Activated naive CD8-positive, alpha-beta T cell treated with anti-CD3 and anti-CD28 coated beads, Interleukin-2, amount 50 U/mL, for 24 hours (primary cell): ENCODE data around the gene MTMR3.

ENCODE experiments used
- ATAC-seq: fragments of 150-1000 bp; cut with Tn5 transposase; one replicate; pipeline ENCODE4 v1.10.0; 2021
- DNase-seq: peaks from one replicate; pipeline ENCODE4 v3.0.0; 2021
- H3K27ac Mint-ChIP-seq: one replicate; pipeline ENCODE4 v1.8.0; 2021; ENCODE audit warnings: mild to moderate bottlenecking, mixed read lengths
- H3K27me3 Mint-ChIP-seq: one replicate; pipeline ENCODE4 v1.8.0; 2021; ENCODE audit warnings: mixed read lengths
- H3K36me3 Mint-ChIP-seq: one replicate; pipeline ENCODE4 v1.8.0; 2021; ENCODE audit warnings: low read depth, mixed read lengths
- H3K4me1 Mint-ChIP-seq: one replicate; pipeline ENCODE4 v1.8.0; 2021; ENCODE audit warnings: mixed read lengths
- H3K4me3 Mint-ChIP-seq: one replicate; pipeline ENCODE4 v1.8.0; 2021; ENCODE audit warnings: mild to moderate bottlenecking, moderate library complexity, mixed read lengths
- H3K9me3 Mint-ChIP-seq: one replicate; pipeline ENCODE4 v1.8.0; 2021; ENCODE audit warnings: mixed read lengths

MTMR3 gene

DNA sequence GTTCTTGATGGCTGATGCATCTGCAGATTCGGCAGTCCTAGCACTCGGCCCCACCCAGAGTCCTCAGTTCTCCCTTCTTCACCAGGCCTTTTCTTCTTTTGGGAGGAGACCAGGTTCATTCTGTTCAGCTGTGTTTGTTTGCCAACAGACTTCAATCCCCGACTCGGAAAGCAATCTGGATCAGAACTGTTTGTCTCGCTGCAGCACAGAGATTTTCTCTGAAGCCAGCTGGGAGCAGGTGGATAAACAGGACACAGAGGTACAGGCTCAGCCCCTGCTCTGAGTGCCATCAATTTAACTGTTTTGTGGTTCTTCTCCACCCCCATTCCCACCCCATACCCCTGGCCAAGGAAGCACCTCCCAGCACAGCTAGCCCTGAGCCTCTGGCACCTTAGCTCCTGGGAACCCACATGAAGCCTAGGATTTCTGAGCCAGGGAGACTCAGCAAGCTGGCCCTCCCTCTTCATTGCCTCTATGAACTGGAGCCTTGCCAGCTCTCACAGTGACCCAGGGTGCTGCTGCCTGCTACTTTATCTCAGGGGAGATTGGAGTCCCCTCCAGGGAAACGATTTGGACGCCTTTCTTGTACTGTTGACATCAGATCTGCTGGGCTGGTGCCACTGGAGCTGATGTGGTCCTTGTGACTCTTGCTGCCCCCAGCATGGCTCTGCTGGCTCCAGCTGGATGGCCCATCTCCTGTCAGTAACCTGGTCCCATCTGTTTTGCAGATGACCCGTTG lies 139.1 kb downstream of the MTMR3 start:
- Mint-ChIP-seq H3K4me3 (no peak overlapping the region), H3K4me1 (peaks cover 10% of the 10 kb centered on the region), H3K27ac (no peak overlapping the region), H3K27me3 (no peaks in the 10 kb centered on the region), H3K36me3 (peaks cover 31% of the 10 kb centered on the region), H3K9me3 (no peaks in the 10 kb centered on the region)
- DNase-seq: no peak
- no peak for ATAC-seq

GRCh38 chr22:30023099-30023660 lies 140.2 kb downstream of the MTMR3 start:
- Mint-ChIP-seq H3K27ac (no peak overlapping the region), H3K4me1 (peaks cover 10% of the 10 kb centered on the region)

GRCh38 chr22:30024231-30024630 lies 141.3 kb downstream of the MTMR3 start:
- Mint-ChIP-seq H3K4me1 (peaks cover 10% of the 10 kb centered on the region), H3K27ac (no peak overlapping the region), H3K4me3 (no peak overlapping the region), H3K36me3 (peaks cover 30% of the 10 kb centered on the region), H3K27me3 (no peaks in the 10 kb centered on the region), H3K9me3 (no peaks in the 10 kb centered on the region)
- no peak for ATAC-seq
- DNase-seq: no peak

More at GRCh38 chr22:30023099-30023660, 140.2 kb downstream of the MTMR3 start:
- DNase-seq (no peak), ATAC-seq (peak; percentile 75)
- Mint-ChIP-seq H3K36me3 (peaks cover 30% of the 10 kb centered on the region), H3K27me3 (no peaks in the 10 kb centered on the region), H3K9me3 (no peaks in the 10 kb centered on the region), H3K4me3 (no peak overlapping the region)

GRCh38 chr22:30025221-30025620 lies 142.2 kb downstream of the MTMR3 start:
- peaks cover 10% of the 10 kb centered on the region for H3K4me1 Mint-ChIP-seq
- H3K36me3 Mint-ChIP-seq: peaks cover 30% of the 10 kb centered on the region
- H3K4me3 Mint-ChIP-seq: no peak overlapping the region
- no peaks in the 10 kb centered on the region for H3K9me3 Mint-ChIP-seq
- ATAC-seq (no peak), DNase-seq (no peak)
- H3K27me3 Mint-ChIP-seq: no peaks in the 10 kb centered on the region
- no peak overlapping the region for H3K27ac Mint-ChIP-seq

- no peaks in the 10 kb centered on the region for H3K27me3 Mint-ChIP-seq
- peaks cover 10% of the 10 kb centered on the region for H3K4me1 Mint-ChIP-seq
- ATAC-seq: no peak
- DNase-seq: no peak
- no peak overlapping the region for H3K4me3 Mint-ChIP-seq
- H3K27ac Mint-ChIP-seq: peak overlapping the region; percentile 49
- H3K9me3 Mint-ChIP-seq: no peaks in the 10 kb centered on the region
- H3K36me3 Mint-ChIP-seq: peaks cover 24% of the 10 kb centered on the region
Measured at GRCh38 chr22:30026756-30027155, 143.8 kb downstream of the MTMR3 start.

DNA sequence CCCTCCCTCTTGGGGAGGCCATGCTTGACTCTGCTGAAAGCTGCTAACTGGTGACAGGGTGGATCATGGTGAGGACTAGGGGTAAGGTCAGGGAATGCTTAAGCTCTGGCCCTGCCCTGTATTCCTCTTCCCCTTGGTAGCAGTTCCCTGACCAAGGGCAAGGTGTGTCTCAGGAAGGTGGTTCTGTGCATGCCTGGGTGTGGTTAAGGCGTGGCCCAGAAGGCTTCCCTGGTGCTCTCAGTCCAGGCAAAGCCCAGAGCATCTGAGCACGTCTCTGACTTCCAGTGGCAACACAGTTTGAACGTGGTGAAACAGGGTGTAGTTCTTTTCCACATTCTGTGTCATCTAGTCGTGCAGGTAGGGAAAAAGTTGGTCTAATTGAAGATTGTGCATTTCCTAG lies 144.2 kb downstream of the MTMR3 start:
- peaks cover 24% of the 10 kb centered on the region for H3K36me3 Mint-ChIP-seq
- H3K27me3 Mint-ChIP-seq: no peaks in the 10 kb centered on the region
- DNase-seq (no peak), ATAC-seq (no peak)
- no peaks in the 10 kb centered on the region for H3K9me3 Mint-ChIP-seq
- H3K27ac Mint-ChIP-seq: peak overlapping the region; percentile 49
- H3K4me3 Mint-ChIP-seq: no peak overlapping the region
- H3K4me1 Mint-ChIP-seq: peaks cover 10% of the 10 kb centered on the region

- Mint-ChIP-seq H3K4me3 (no peak overlapping the region), H3K27me3 (no peaks in the 10 kb centered on the region), H3K9me3 (no peaks in the 10 kb centered on the region), H3K36me3 (peaks cover 19% of the 10 kb centered on the region), H3K4me1 (peaks cover 9% of the 10 kb centered on the region), H3K27ac (no peak overlapping the region)
- ATAC-seq (no peak), DNase-seq (no peak)
Measured at GRCh38 chr22:30027791-30028190, 144.8 kb downstream of the MTMR3 start.

GRCh38 chr22:30028731-30029130 lies 145.8 kb downstream of the MTMR3 start:
- H3K27me3 Mint-ChIP-seq: no peaks in the 10 kb centered on the region
- ATAC-seq: no peak
- no peak overlapping the region for H3K4me3 Mint-ChIP-seq
- peaks cover 12% of the 10 kb centered on the region for H3K36me3 Mint-ChIP-seq
- H3K4me1 Mint-ChIP-seq: peaks cover under 1% of the 10 kb centered on the region
- no peaks in the 10 kb centered on the region for H3K9me3 Mint-ChIP-seq
- no peak overlapping the region for H3K27ac Mint-ChIP-seq
- no peak for DNase-seq

- DNase-seq (no peak), ATAC-seq (no peak)
- peaks cover 9% of the 10 kb centered on the region for H3K36me3 Mint-ChIP-seq
- no peaks in the 10 kb centered on the region for H3K4me1 Mint-ChIP-seq
- H3K27me3 Mint-ChIP-seq: no peaks in the 10 kb centered on the region
- no peak overlapping the region for H3K27ac Mint-ChIP-seq
- no peaks in the 10 kb centered on the region for H3K9me3 Mint-ChIP-seq
- no peak overlapping the region for H3K4me3 Mint-ChIP-seq
Measured at GRCh38 chr22:30029512-30029911, 146.5 kb downstream of the MTMR3 start.

GRCh38 chr22:30030329-30030728 lies 147.4 kb downstream of the MTMR3 start:
- H3K36me3 Mint-ChIP-seq: peaks cover 9% of the 10 kb centered on the region
- ATAC-seq: no peak
- DNase-seq: no peak
- no peak overlapping the region for H3K27ac Mint-ChIP-seq
- H3K4me1 Mint-ChIP-seq: no peaks in the 10 kb centered on the region
- H3K9me3 Mint-ChIP-seq: no peaks in the 10 kb centered on the region
- H3K27me3 Mint-ChIP-seq: no peaks in the 10 kb centered on the region
- no peak overlapping the region for H3K4me3 Mint-ChIP-seq

DNA sequence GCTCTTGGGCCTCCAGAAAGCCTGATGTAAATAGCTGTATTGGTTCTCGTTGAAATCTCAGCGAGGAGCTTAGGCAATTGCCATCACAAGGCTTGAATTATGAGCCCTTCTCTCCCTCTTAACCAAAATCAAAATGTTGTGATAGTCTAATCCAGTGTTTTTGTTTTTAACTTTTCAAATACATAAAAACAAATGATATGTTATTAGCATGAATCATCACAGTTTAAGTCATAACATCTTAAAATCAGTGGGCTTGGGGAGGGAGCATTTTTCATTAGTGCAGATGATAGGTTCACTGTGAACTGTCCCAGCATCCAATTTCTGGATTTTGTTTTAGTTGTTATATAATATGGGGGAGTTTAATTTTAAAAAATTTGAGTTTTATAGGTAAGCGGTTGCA lies 148.4 kb downstream of the MTMR3 start:
- Mint-ChIP-seq H3K27ac (no peak overlapping the region), H3K4me3 (no peak overlapping the region), H3K36me3 (peaks cover 4% of the 10 kb centered on the region), H3K4me1 (no peaks in the 10 kb centered on the region), H3K9me3 (no peaks in the 10 kb centered on the region), H3K27me3 (no peaks in the 10 kb centered on the region)
- ATAC-seq: no peak
- no peak for DNase-seq

DNA sequence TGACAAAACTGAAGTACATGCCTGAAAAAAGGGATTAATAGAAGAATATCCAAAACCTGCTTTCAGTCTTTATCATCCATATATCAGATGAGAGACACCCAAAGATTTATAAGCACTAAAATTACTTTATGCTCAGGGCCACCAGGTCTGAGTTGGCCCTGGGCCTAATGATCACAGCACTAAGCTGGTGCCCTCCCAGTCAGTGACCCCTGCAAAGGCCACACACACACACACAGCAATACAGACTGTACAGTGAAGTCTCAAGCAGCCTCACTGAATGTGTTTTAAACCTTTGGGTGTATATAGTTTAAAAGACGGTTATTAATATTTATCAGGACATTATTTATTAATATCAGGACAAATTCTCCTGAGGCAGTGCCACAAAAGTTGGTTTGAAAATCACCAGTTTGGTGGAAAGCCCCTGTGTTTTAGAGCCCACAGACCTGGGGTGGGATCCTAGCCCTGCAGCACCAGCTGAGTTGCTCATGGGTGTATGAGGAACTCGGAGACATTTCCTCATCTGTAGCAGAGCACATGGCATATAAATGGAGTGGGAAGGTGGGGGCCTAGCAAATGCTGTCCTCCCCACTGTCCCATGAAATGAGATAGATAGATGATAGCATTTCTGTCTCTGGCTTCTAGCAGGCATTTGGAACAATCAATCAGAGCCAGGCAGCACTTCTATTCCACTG lies 148.9 kb downstream of the MTMR3 start:
- ATAC-seq (no peak), DNase-seq (no peak)
- H3K4me1 Mint-ChIP-seq: no peaks in the 10 kb centered on the region
- no peaks in the 10 kb centered on the region for H3K27me3 Mint-ChIP-seq
- H3K27ac Mint-ChIP-seq: no peak overlapping the region
- H3K36me3 Mint-ChIP-seq: peaks cover 1% of the 10 kb centered on the region
- no peak overlapping the region for H3K4me3 Mint-ChIP-seq
- H3K9me3 Mint-ChIP-seq: no peaks in the 10 kb centered on the region

DNA sequence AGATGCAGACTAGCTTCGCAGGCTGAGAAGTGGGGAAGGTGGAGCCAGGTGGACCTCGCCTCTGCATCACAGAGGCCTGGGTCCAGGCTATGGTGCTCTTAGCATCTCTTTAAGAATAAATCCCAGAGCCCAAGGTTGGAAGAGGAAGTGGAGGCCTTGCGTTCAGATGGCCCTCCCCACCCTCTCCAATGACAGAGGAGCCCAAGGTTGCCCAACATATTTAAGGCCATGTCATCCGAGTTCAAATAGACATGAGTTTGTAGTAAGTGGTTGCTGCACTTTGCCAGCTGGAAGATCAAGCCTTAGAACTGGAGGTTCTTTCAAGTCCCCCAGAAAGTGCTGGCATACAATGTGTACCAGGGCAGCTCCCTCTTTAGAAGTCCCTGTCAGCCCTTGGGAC lies 150.2 kb downstream of the MTMR3 start:
- no peaks in the 10 kb centered on the region for H3K9me3 Mint-ChIP-seq
- H3K4me3 Mint-ChIP-seq: no peak overlapping the region
- no peak overlapping the region for H3K27ac Mint-ChIP-seq
- H3K36me3 Mint-ChIP-seq: no peaks in the 10 kb centered on the region
- ATAC-seq: no peak
- H3K27me3 Mint-ChIP-seq: no peaks in the 10 kb centered on the region
- no peaks in the 10 kb centered on the region for H3K4me1 Mint-ChIP-seq
- no peak for DNase-seq

DNA sequence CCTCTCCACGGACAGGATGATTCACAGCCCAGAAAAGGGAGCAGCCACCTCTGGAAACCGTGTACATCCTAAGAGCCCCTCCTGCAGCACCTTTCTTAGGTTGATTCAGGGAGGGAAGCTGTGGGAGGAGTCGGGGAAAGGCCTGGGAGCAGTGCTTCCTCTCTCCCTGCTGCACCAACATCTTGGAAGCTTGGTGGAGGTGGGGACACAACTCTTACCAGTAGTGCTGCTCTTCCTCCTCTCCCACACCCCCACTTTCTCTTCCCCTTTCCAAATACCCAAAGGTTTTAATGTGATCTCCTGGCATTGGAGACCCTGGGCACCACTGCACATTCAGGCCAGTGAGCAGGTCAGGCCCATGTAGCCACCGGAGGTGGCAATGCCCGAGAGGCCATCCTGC lies 150.9 kb downstream of the MTMR3 start:
- Mint-ChIP-seq H3K4me1 (no peaks in the 10 kb centered on the region), H3K27ac (no peak overlapping the region)

DNA sequence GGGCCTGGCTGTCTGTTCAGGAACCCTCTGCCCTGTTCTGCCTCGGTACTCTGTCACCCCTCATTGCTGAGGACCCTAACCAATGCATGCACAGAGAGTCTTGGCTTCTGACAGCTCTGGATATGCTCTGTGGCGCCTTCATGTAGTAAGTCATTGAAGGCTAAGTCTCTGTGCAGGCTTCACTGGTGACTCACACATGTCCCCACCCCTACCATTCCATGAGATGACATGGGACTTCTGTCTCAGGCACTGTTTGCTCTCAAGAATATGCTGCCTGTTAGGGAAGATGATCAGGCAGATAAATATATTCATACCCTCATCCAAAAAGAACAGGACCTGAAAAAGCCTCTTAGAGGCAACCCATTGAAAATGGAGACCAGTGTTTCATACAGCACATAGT lies 153.7 kb downstream of the MTMR3 start:
- Mint-ChIP-seq H3K4me3 (no peak overlapping the region), H3K27ac (no peak overlapping the region)
- ATAC-seq: no peak

More for the DNA sequence above, 150.9 kb downstream of the MTMR3 start:
- H3K36me3 Mint-ChIP-seq: no peaks in the 10 kb centered on the region
- H3K27me3 Mint-ChIP-seq: no peaks in the 10 kb centered on the region
- no peak overlapping the region for H3K4me3 Mint-ChIP-seq
- no peaks in the 10 kb centered on the region for H3K9me3 Mint-ChIP-seq
- no peak for DNase-seq
- no peak for ATAC-seq

More for the DNA sequence above, 153.7 kb downstream of the MTMR3 start:
- no peak for DNase-seq
- Mint-ChIP-seq H3K9me3 (no peaks in the 10 kb centered on the region), H3K4me1 (no peaks in the 10 kb centered on the region), H3K36me3 (no peaks in the 10 kb centered on the region), H3K27me3 (no peaks in the 10 kb centered on the region)
